ENCODE data around the gene MDM4. TPM values are rescaled to one million over a fixed set of nuclear protein-coding genes. Genes with fewer than 3 reads are reported as not detected.

Gene MDM4
- total RNA-seq, 1 experiment from 2014 or later, result 42.1 TPM

DNA sequence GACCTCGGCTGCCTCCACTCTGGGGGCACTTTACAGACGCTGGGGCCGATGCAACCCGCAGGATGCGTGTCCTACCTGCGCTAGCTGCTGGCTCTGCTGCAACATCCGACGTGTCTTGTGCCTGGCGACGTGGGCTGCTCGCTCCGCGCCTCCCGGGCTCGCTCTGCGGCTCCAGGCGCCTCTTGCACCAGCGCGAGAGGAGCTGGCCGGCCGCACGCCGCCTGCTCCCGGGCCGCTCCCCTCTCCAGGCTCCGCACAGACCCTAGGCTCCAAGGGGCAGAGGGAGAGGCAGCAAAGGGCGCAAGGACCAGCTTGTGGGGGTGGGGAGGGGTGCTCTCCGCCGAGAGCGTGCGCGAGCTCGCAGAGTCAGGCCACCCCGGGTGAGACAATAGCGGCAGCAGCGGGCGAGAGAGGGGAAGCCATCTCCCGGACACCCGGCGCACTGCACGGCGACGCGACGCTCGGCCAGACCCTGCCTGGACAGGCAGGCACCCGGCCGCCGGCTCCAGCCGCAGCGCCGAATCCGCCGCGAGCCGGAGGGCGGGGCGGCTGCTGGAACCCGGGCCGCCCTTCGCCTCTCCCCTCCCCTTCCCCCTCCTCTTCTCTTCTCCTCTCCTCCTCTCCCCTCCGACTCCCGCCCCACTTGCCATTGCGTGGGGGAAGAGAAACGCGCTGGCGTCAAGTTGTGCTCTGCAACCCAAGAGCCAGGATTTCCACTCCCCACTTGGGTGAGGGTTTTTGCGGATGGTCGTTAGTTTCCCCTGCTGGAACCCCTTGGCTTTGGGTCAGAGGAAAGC lies 21.7 kb upstream of the MDM4 start, which contains the start of gene PIK3C2B:
TSS of gene PIK3C2B (minus strand) at position 525 of the 797 bp plus-strand sequence. CDS start 25,003 bp downstream, outside the sequence.
- Histone ChIP-seq H3K36me3 (ENCODE audit: control insufficient read depth, insufficient read depth, low read length) (no peaks in the 10 kb centered on the region; the same call in 1 of the 2 replicates), H3K4me3 (ENCODE audit: low read depth in 2 of 2, low read length in 2 of 2) (peak within 1 kb of the TSS; percentile 80 to 91), H3K9me3 (ENCODE audit: control insufficient read depth, insufficient read depth, low read depth, low read length) (no peaks in the 10 kb centered on the region), H3K4me1 (ENCODE audit: control insufficient read depth, insufficient read depth, low read length) (peaks cover 19% of the 10 kb centered on the region), H3K27me3 (ENCODE audit: control insufficient read depth, insufficient read depth, low read length) (no peaks in the 10 kb centered on the region), H3K27ac (ENCODE audit: low read length) (peak within 1 kb of the TSS; percentile 83)
- intact Hi-C loops (cut with micrococcal nuclease; ENCODE audit: unreplicated experiment), result no loop called here
- in situ Hi-C loops (cut with HindIII; ENCODE audit: low pct_unique_long_range_greater_than_20kb, low sequenced_read_pairs), result no loop called here
- POLR2A ChIA-PET, result interaction anchor here (0.5 to 0.7 kb wide), 3 partner anchors 12 to 82 kb away, joined by 3 to 5 read pairs (median 3); no protein-coding TSS in a partner anchor
- CTCF ChIA-PET, result interaction anchor here (0.6 to 1.9 kb wide), 4 partner anchors 9 to 96 kb away, joined by 3 to 15 read pairs (median 4); no protein-coding TSS in a partner anchor
- TF ChIP-seq, protein P1, sequence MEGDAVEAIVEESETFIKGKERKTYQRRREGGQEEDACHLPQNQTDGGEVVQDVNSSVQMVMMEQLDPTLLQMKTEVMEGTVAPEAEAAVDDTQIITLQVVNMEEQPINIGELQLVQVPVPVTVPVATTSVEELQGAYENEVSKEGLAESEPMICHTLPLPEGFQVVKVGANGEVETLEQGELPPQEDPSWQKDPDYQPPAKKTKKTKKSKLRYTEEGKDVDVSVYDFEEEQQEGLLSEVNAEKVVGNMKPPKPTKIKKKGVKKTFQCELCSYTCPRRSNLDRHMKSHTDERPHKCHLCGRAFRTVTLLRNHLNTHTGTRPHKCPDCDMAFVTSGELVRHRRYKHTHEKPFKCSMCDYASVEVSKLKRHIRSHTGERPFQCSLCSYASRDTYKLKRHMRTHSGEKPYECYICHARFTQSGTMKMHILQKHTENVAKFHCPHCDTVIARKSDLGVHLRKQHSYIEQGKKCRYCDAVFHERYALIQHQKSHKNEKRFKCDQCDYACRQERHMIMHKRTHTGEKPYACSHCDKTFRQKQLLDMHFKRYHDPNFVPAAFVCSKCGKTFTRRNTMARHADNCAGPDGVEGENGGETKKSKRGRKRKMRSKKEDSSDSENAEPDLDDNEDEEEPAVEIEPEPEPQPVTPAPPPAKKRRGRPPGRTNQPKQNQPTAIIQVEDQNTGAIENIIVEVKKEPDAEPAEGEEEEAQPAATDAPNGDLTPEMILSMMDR (IDR thresholded peaks at IDR 0.05), result peak; percentile 69
- TF ChIP-seq POLR2AphosphoS5 (IDR thresholded peaks at IDR 0.05; ENCODE audit: low read depth, low read length) (peak; percentile 30; the same call in 1 of the 2 replicates), SIN3A (IDR thresholded peaks at IDR 0.05; ENCODE audit: borderline replicate concordance, insufficient read depth, low read depth, low read length) (0 out of 2 replicates have a peak, but pooled peaks have one; percentile 39), TCF7L2 (IDR thresholded peaks at IDR 0.05; ENCODE audit: low read depth, low read length) (no peak)
- TF ChIP-seq, protein P2, sequence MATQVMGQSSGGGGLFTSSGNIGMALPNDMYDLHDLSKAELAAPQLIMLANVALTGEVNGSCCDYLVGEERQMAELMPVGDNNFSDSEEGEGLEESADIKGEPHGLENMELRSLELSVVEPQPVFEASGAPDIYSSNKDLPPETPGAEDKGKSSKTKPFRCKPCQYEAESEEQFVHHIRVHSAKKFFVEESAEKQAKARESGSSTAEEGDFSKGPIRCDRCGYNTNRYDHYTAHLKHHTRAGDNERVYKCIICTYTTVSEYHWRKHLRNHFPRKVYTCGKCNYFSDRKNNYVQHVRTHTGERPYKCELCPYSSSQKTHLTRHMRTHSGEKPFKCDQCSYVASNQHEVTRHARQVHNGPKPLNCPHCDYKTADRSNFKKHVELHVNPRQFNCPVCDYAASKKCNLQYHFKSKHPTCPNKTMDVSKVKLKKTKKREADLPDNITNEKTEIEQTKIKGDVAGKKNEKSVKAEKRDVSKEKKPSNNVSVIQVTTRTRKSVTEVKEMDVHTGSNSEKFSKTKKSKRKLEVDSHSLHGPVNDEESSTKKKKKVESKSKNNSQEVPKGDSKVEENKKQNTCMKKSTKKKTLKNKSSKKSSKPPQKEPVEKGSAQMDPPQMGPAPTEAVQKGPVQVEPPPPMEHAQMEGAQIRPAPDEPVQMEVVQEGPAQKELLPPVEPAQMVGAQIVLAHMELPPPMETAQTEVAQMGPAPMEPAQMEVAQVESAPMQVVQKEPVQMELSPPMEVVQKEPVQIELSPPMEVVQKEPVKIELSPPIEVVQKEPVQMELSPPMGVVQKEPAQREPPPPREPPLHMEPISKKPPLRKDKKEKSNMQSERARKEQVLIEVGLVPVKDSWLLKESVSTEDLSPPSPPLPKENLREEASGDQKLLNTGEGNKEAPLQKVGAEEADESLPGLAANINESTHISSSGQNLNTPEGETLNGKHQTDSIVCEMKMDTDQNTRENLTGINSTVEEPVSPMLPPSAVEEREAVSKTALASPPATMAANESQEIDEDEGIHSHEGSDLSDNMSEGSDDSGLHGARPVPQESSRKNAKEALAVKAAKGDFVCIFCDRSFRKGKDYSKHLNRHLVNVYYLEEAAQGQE (IDR thresholded peaks at IDR 0.05; ENCODE audit: insufficient read depth in 1 of 2, low read depth in 2 of 2, low read length in 1 of 2), result no peak
- BruUV-seq (replicated peaks), result no TSS peak
- ATAC-seq (peak; percentile 97), DNase-seq (ENCODE audit: low read depth, low spot score) (no peak)

DNA sequence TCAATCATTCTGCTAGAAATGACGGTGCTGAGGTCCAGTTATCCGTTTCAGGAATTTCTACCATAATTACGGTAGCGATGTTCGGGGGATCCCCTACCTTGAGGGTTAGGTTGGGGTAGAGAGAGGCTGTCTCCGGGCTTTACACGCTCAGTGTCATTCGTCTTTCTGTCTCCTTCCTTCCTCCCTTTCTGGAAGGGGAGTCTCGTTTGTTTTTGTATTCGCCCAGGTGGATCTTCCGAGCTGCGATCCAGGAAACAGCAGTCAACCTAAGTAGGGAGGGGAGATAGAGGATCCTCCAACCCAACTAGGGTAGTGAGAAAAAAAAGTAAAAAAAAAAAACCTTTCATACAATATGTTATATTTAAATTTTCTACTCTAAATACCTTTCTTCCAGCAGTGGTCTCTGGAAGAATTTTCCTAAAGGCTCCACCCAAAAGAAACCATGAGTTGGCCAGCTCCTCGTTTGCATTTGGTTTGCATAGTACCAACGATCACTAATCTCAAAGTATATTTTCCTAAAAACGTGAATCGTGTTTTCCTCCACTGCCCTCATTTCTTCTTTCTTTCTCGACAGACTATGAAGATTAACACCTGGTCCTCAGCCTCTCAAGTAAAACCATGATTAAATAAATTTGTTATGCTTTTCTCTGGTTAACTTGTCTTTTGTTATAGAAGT lies 21.0 kb upstream of the MDM4 start:
- no peak for TF ChIP-seq POLR2AphosphoS5 (IDR thresholded peaks at IDR 0.05; ENCODE audit: low read depth, low read length)
- TF ChIP-seq, protein P2 (IDR thresholded peaks at IDR 0.05; ENCODE audit: insufficient read depth in 1 of 2, low read depth in 2 of 2, low read length in 1 of 2), result no peak
- Histone ChIP-seq H3K27me3 (ENCODE audit: control insufficient read depth, insufficient read depth, low read length) (no peaks in the 10 kb centered on the region), H3K9me3 (ENCODE audit: control insufficient read depth, insufficient read depth, low read depth, low read length) (no peaks in the 10 kb centered on the region), H3K4me1 (ENCODE audit: control insufficient read depth, insufficient read depth, low read length) (peaks cover 19% of the 10 kb centered on the region), H3K4me3 (ENCODE audit: low read depth in 2 of 2, low read length in 2 of 2) (peak overlapping the region; percentile 80 to 91), H3K27ac (ENCODE audit: low read length) (peak overlapping the region; percentile 79), H3K36me3 (ENCODE audit: control insufficient read depth, insufficient read depth, low read length) (no peaks in the 10 kb centered on the region; the same call in 1 of the 2 replicates)
- intact Hi-C loops (cut with micrococcal nuclease; ENCODE audit: unreplicated experiment) (no loop called here), in situ Hi-C loops (cut with HindIII; ENCODE audit: low pct_unique_long_range_greater_than_20kb, low sequenced_read_pairs) (no loop called here)
- ATAC-seq (no peak), DNase-seq (ENCODE audit: low read depth, low spot score) (no peak)
- BruUV-seq (replicated peaks), result no TSS peak
- ChIA-PET POLR2A (interaction anchor here (0.5 to 0.7 kb wide), 2 partner anchors 22 to 83 kb away, joined by 3 to 5 read pairs; no protein-coding TSS in a partner anchor), CTCF (interaction anchor here (0.7 to 1.9 kb wide), 3 partner anchors 8 to 49 kb away, joined by 3 to 15 read pairs (median 4); no protein-coding TSS in a partner anchor)
